ENCODE results near the gene MTOR. TPM values are rescaled to one million over a fixed set of nuclear protein-coding genes. Genes with fewer than 3 reads are reported as not detected.

Gene MTOR
- total and polyA plus RNA-seq, 10 donors: 12.5 to 50.9 (median 35.5) TPM

DNA sequence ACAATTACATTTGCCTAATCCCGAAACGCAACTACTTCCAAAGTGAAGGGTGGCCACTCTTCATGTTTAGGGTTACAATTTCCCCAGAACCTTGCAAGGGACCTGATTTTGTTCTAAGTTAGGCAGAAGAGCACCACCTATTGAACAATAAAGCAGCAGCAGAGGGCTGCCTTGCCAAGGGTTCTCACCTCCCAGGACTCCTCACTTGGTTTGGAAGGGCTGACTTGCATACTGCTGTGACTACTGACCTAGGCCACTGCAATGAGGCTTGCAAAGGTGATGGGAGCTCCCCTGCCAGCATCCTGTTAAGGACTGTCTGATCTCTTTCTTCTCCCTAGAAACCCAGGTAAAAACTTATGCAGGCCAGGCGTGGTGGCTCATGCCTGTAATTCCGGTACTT is 14.2 kb downstream of the MTOR start:
- no peak for TF ChIP-seq POLR2AphosphoS5 (IDR thresholded peaks at IDR 0.05)
- intact Hi-C loops (cut with DNase I; ENCODE audit: low total_unique reads): no loop called here

DNA sequence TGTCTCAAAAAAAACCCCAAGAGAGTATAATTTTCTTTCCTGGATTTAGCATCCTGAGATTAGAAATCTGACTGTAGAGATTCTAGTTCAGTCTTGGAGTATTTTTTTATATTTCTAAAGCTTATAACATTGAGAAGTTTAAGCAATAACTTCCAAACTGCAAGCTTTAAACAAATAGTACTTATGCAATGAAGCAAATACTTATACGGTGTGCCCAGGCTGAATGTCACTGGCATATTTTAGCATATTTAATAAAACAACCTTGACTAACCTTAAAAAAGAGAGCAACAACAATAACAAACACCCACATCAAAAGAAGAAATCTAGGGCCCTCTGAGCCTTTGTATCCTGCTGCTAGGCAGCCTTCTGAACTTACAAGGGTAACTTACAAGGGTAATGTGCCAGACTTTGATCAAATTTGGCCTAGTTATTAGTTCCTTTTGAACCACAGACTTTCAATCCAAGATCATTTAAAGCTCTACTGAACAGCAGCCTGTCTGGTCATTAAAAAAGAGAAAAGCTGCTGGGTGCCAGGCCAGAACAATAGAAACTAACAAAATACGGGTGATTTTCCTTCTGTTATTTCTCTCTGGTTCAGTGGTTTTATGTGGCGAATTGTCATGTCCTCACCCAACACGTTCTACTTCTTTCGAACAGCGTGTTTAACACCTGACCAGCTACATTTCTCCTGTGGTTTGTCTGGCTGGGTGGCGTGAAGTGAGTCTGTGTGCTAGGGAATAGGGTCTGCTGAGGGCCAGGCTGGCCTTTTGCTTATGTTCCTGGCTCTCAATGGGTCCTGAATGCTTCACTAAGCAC is 16.2 kb downstream of the MTOR start:
- Histone ChIP-seq H3K4me1 (peaks cover 0 to 22% (median 6%) of the 10 kb centered on the region in 6 donors), H3K27me3 (replicated peaks in 1 of 7) (no peaks in the 10 kb centered on the region), H3K27ac (peak overlapping the region in 3 of 8 donors; percentile 25 to 58 (median 37)), H3K4me3 (no peak overlapping the region), H3K36me3 (peaks cover 0 to 91% (median 67%) of the 10 kb centered on the region in 6 donors), H3K9me3 (no peaks in the 10 kb centered on the region)
- 81 to 92% (median 88%) methylated on average over 7 of the region's 7 CpGs for WGBS, 5 donors
- DNase-seq: no peak
- intact Hi-C loops (cut with DNase I; ENCODE audit: low total_unique reads): no loop called here
- TF ChIP-seq, protein P1, sequence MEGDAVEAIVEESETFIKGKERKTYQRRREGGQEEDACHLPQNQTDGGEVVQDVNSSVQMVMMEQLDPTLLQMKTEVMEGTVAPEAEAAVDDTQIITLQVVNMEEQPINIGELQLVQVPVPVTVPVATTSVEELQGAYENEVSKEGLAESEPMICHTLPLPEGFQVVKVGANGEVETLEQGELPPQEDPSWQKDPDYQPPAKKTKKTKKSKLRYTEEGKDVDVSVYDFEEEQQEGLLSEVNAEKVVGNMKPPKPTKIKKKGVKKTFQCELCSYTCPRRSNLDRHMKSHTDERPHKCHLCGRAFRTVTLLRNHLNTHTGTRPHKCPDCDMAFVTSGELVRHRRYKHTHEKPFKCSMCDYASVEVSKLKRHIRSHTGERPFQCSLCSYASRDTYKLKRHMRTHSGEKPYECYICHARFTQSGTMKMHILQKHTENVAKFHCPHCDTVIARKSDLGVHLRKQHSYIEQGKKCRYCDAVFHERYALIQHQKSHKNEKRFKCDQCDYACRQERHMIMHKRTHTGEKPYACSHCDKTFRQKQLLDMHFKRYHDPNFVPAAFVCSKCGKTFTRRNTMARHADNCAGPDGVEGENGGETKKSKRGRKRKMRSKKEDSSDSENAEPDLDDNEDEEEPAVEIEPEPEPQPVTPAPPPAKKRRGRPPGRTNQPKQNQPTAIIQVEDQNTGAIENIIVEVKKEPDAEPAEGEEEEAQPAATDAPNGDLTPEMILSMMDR (IDR thresholded peaks at IDR 0.05 in 8 of 11, conservative IDR thresholded peaks at IDR 0.05 in 3 of 11): no peak
- no peak for TF ChIP-seq POLR2A (IDR thresholded peaks at IDR 0.05)
- no peak for TF ChIP-seq POLR2AphosphoS5 (IDR thresholded peaks at IDR 0.05)

More for the DNA sequence above, 14.2 kb downstream of the MTOR start:
- H3K9me3 ChIP-seq: no peaks in the 10 kb centered on the region
- H3K4me3 ChIP-seq: no peak overlapping the region
- no peak overlapping the region for H3K27ac ChIP-seq
- no peak for DNase-seq
- 89 to 99% (median 99%) methylated on average over 4 of the region's 4 CpGs for WGBS, 5 donors
- peaks cover 2 to 91% (median 64%) of the 10 kb centered on the region in 6 donors for H3K36me3 ChIP-seq
- H3K27me3 ChIP-seq (replicated peaks in 1 of 7): no peaks in the 10 kb centered on the region
- H3K4me1 ChIP-seq: peaks cover 0 to 13% (median 0%) of the 10 kb centered on the region in 6 donors

DNA sequence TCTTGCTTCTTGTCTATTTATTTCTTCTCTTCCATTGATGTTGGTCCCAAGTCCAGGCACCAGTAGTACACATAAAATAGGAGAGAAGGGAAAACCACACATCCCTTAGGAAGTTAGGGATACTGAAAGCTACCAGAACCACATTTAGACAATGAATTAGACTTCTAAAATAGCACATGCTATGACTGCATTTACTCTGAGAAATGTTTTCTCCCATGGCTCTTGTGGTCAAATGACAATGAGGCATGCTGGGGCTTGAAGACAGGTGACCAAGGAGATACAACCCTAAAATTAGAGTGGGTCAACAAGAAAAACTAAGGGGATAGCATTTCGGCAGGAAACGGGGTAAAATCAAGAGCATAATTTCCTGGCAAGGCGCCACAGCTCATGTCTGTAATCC is 17.1 kb downstream of the MTOR start:
- intact Hi-C loops (cut with DNase I; ENCODE audit: low total_unique reads): no loop called here
- H3K9me3 ChIP-seq: no peaks in the 10 kb centered on the region
- DNase-seq: no peak
- no peak for TF ChIP-seq POLR2A (IDR thresholded peaks at IDR 0.05)
- peak overlapping the region in 2 of 8 donors; percentile 15 to 37 for H3K27ac ChIP-seq
- 80 to 93% (median 85%) methylated on average over 3 of the region's 3 CpGs for WGBS, 5 donors
- peaks cover 0 to 91% (median 69%) of the 10 kb centered on the region in 6 donors for H3K36me3 ChIP-seq
- no peak overlapping the region for H3K4me3 ChIP-seq
- no peaks in the 10 kb centered on the region for H3K27me3 ChIP-seq (replicated peaks in 1 of 7)
- peaks cover 0 to 22% (median 6%) of the 10 kb centered on the region in 6 donors for H3K4me1 ChIP-seq

DNA sequence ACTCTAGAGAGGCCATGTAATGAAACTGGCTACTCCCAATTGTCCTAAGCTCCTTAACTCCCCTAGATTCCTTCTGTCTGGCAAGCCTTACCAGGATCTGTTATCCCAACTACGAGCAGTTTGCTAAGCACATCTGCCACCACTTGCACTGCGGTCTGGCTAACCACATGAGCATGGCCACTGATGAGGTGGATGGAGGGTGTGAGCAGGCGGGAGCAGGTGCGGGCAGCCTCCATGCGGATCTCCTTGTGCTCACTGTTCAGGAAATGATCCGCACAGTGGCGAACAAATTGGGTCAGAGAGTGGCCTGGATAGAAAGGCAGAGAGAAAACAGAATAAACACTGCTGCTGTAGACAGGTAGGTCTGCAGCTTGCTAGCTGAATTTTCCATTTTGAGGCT is 24.0 kb downstream of the MTOR start:
- 93 to 100% (median 95%) methylated on average over 7 of the region's 7 CpGs for WGBS, 5 donors
- no peak for DNase-seq
- Histone ChIP-seq H3K4me1 (peaks cover 0 to 16% (median 6%) of the 10 kb centered on the region in 6 donors), H3K27me3 (replicated peaks in 1 of 7) (no peaks in the 10 kb centered on the region), H3K27ac (no peak overlapping the region), H3K9me3 (no peaks in the 10 kb centered on the region), H3K4me3 (no peak overlapping the region), H3K36me3 (peaks cover 0 to 100% (median 98%) of the 10 kb centered on the region in 6 donors)
- TF ChIP-seq POLR2A (IDR thresholded peaks at IDR 0.05): no peak
- TF ChIP-seq, protein P1 (IDR thresholded peaks at IDR 0.05 in 8 of 11, conservative IDR thresholded peaks at IDR 0.05 in 3 of 11): no peak
- TF ChIP-seq POLR2AphosphoS5 (IDR thresholded peaks at IDR 0.05): no peak
- intact Hi-C loops (cut with DNase I; ENCODE audit: low total_unique reads): no loop called here

DNA sequence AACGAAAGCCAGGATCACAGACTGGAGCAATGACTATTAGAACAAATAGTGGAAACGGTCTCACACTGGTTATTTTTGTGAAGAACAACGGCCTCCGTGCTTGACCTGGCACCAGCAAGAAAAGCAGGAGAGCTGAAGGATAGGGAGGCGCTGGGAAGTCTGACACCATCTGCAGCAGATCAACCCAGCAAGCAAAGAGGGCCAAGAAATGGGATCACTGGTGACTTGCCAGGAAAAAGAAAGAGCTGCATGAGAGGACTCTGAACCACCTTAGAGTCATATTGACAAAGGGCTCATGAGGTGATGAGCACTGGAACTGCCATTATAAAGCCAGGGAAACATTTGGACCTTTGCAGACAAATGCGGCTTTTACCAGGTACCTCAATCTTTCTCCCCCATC is 25.0 kb downstream of the MTOR start:
- Histone ChIP-seq H3K27me3 (replicated peaks in 1 of 7) (no peaks in the 10 kb centered on the region), H3K36me3 (peaks cover 0 to 100% (median 98%) of the 10 kb centered on the region in 6 donors), H3K4me1 (peaks cover 0 to 16% (median 6%) of the 10 kb centered on the region in 6 donors), H3K9me3 (no peaks in the 10 kb centered on the region), H3K4me3 (no peak overlapping the region), H3K27ac (no peak overlapping the region)
- no peak for DNase-seq
- TF ChIP-seq, protein P1 (IDR thresholded peaks at IDR 0.05 in 8 of 11, conservative IDR thresholded peaks at IDR 0.05 in 3 of 11): no peak
- TF ChIP-seq POLR2AphosphoS5 (IDR thresholded peaks at IDR 0.05) (no peak), POLR2A (IDR thresholded peaks at IDR 0.05) (no peak)
- 61 to 73% (median 69%) methylated on average over 6 of the region's 6 CpGs for WGBS, 5 donors
- intact Hi-C loops (cut with DNase I; ENCODE audit: low total_unique reads): no loop called here

All from spleen (tissue), 11 donors.